WTC11 (cell line): Measurements from ENCODE around the gene SLC45A1. TPM values are rescaled to one million over a fixed set of nuclear protein-coding genes. Genes with fewer than 3 reads are reported as not detected.

ENCODE experiments used
- ATAC-seq: fragments of 200-7000 bp; cut with Tn5 transposase; 2 replicates; pipeline ENCODE4 v1.10.0; 2021; ENCODE audit warnings: mild to moderate bottlenecking, moderate library complexity
- CTCF ChIA-PET: fragments of 300-600 bp; sonication (Branson Sonifier 250); formaldehyde crosslinking; loops from one replicate; lab custom pipeline; 2021; ENCODE audit warnings: antibody characterized with exemption; lab: Charles Lee
- POLR2A ChIA-PET: fragments of 350-600 bp; sonication (Branson Sonifier 250); formaldehyde crosslinking; loops from one replicate; lab custom pipeline; 2021; ENCODE audit warnings: antibody characterized with exemption; lab: Charles Lee
- DNase-seq: peaks from one replicate; pipeline ENCODE4 v3.0.0; 2021; ENCODE audit warnings: low spot score
- H3K27ac Mint-ChIP-seq: 2 replicates; pipeline ENCODE4 v1.8.0; 2021; ENCODE audit warnings: mixed read lengths
- H3K27me3 Mint-ChIP-seq: 2 replicates; pipeline ENCODE4 v1.8.0; 2021; ENCODE audit warnings: low read depth, mild to moderate bottlenecking, moderate library complexity, mixed read lengths
- H3K36me3 Mint-ChIP-seq: 2 replicates; pipeline ENCODE4 v1.8.0; 2021; ENCODE audit warnings: mixed read lengths
- H3K4me1 Mint-ChIP-seq: 2 replicates; pipeline ENCODE4 v1.8.0; 2022; ENCODE audit warnings: mixed read lengths
- H3K4me3 Mint-ChIP-seq: 2 replicates; pipeline ENCODE4 v1.8.0; 2021; ENCODE audit warnings: mild to moderate bottlenecking, moderate library complexity, mixed read lengths
- H3K9me3 Mint-ChIP-seq: 2 replicates; pipeline ENCODE4 v1.8.0; 2021; ENCODE audit warnings: mixed read lengths
- ARID4B ChIP-seq: sonication (generic); formaldehyde crosslinking; IDR thresholded peaks from 2 replicates; pipeline ENCODE4 v1.8.0; 2023; ENCODE audit warnings: missing genetic modification reagents, mild to moderate bottlenecking, borderline replicate concordance
- E2F1 ChIP-seq: sonication (generic); formaldehyde crosslinking; IDR thresholded peaks from 2 replicates; pipeline ENCODE4 v1.8.0; 2022; ENCODE audit warnings: mild to moderate bottlenecking, missing genetic modification reagents
- ESRRA ChIP-seq: sonication (generic); formaldehyde crosslinking; IDR thresholded peaks from 2 replicates; pipeline ENCODE4 v1.8.1; 2022; ENCODE audit warnings: mild to moderate bottlenecking, missing genetic modification reagents, borderline replicate concordance
- HMGA2 ChIP-seq: fragments of 250-450 bp; sonication (Bioruptor Pico); IDR thresholded peaks from 2 replicates; pipeline ENCODE4 v1.4.0; 2021; ENCODE audit warnings: mild to moderate bottlenecking, moderate library complexity
- KAT7 ChIP-seq: sonication (generic); formaldehyde crosslinking; IDR thresholded peaks from 2 replicates; pipeline ENCODE4 v1.8.1; 2023; ENCODE audit warnings: missing genetic modification reagents, mild to moderate bottlenecking, borderline replicate concordance
- SMAD3 ChIP-seq: sonication (generic); formaldehyde crosslinking; IDR thresholded peaks from 2 replicates; pipeline ENCODE4 v1.8.0; 2022; ENCODE audit warnings: missing genetic modification reagents, mild to moderate bottlenecking, borderline replicate concordance
- ZNF138 ChIP-seq: sonication (generic); formaldehyde crosslinking; conservative IDR thresholded peaks from 2 replicates; pipeline ENCODE4 v1.8.1; 2022; ENCODE audit warnings: mild to moderate bottlenecking, moderate library complexity, missing genetic modification reagents
- total RNA-seq: library from RNA; stranded (reverse); gene quantifications from 3 replicates; pipeline ENCODE4 v1.2.3, GENCODE V29; 2021
- TF ChIP-seq, protein P1 (sequence below): fragments of 200-600 bp; IDR thresholded peaks from 2 replicates; pipeline ENCODE4 v1.8.0; 2022; ENCODE audit warnings: antibody characterized with exemption

The SLC45A1 gene
- total RNA-seq, 1 experiment from 2014 or later, result 2.3 TPM

DNA sequence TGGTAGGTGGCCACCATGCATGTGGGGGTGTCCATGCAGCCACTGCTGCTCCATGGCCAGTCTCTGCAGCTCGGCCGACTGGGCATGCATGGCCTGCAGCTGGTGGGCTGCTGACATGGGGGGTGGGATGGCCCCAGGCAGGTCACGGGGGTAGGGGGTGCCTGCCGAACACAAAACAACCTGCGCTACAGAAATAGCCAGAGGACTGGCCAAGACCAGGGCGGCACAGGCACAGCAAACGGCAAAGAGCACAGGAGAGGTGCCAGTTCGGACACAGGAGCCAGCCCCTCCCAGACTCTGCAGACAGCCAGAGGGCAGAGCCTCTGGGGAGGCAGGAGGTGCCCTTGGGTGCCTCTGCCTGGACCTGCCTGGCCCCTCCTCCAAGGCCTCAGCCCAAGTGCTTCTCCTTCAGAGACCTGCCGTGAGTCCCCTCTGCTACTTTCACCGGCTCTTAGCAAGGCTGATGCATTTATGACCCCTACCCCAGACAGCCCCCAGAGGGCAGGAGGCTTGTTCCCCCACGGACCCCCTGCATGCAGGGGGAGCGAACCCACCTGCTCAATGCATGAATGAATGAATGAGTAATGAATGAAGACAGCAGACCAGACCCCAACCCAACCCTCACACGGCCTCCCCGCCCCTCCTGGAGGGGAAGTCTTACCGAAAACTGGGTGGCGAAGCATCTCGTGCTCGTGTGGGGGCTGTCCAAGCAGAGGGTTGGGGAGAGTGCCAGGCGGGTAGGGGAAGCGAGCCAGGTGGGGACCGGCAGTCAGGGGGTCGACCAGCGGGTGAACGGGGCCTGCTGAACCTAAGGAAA is 37.7 kb downstream of the SLC45A1 start (continued):
- TF ChIP-seq ZNF138, result no peak
- TF ChIP-seq HMGA2 (CRISPR knock-in tag), result no peak
- no peak for TF ChIP-seq ESRRA (CRISPR knock-in tag)
- TF ChIP-seq E2F1 (CRISPR knock-in tag), result no peak
- TF ChIP-seq ARID4B (CRISPR knock-in tag), result no peak

GRCh38 chr1:8356256-8357209 is 38.6 kb downstream of the SLC45A1 start:
- TF ChIP-seq, protein P1, sequence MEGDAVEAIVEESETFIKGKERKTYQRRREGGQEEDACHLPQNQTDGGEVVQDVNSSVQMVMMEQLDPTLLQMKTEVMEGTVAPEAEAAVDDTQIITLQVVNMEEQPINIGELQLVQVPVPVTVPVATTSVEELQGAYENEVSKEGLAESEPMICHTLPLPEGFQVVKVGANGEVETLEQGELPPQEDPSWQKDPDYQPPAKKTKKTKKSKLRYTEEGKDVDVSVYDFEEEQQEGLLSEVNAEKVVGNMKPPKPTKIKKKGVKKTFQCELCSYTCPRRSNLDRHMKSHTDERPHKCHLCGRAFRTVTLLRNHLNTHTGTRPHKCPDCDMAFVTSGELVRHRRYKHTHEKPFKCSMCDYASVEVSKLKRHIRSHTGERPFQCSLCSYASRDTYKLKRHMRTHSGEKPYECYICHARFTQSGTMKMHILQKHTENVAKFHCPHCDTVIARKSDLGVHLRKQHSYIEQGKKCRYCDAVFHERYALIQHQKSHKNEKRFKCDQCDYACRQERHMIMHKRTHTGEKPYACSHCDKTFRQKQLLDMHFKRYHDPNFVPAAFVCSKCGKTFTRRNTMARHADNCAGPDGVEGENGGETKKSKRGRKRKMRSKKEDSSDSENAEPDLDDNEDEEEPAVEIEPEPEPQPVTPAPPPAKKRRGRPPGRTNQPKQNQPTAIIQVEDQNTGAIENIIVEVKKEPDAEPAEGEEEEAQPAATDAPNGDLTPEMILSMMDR, result no peak
- no peak for TF ChIP-seq ESRRA (CRISPR knock-in tag)
- ChIA-PET POLR2A (no interaction called here), CTCF (no interaction called here)
- ATAC-seq, result no peak
- no peak overlapping the region for H3K4me3 Mint-ChIP-seq
- peaks cover 40% of the 10 kb centered on the region for H3K36me3 Mint-ChIP-seq
- H3K27me3 Mint-ChIP-seq, result no peaks in the 10 kb centered on the region
- H3K4me1 Mint-ChIP-seq, result peaks cover 15% of the 10 kb centered on the region
- no peaks in the 10 kb centered on the region for H3K9me3 Mint-ChIP-seq
- peak overlapping the region; percentile 67 for H3K27ac Mint-ChIP-seq
- no peak for DNase-seq

DNA sequence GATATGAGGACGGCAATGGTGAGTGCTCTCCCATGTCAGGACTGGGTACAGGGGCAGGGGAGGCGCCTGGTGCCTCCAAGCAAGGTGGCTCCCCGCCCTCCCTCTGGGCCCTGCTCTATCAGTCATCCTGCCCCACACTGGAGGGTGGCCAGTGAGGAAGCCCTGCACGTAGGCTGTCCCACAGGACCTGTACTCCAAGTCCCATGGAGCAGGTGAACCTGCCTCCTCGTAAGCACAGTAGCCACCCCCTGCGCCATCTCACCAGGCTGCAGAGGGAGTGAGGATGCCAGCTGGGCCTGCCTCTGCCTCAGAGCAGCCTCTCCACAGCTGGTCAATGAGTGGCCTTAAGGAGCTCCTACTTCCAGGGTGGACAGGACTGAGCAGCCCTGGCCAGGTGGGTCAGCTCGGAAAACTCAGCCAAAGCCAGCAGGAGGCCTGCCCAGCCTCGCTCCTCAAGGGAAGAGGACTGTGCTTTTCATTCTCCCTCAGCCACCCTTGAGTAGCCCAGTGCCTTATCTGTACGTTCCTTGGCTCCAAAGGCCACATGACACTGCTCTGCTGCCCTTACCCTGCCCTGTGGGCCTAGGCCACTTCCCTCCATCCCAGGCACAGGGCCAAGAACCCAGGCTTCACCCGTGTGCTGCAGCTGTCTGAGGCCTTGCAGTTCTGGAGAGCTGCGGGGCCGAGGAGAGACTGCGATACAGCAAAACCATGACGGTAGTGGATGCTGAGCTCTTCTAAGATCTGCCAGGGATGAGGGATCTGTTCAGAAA is 39.6 kb downstream of the SLC45A1 start:
- Mint-ChIP-seq H3K36me3 (peaks cover 48% of the 10 kb centered on the region), H3K27ac (peak overlapping the region; percentile 63; the same call in 1 of the 2 replicates), H3K27me3 (no peaks in the 10 kb centered on the region), H3K9me3 (no peaks in the 10 kb centered on the region), H3K4me3 (no peak overlapping the region), H3K4me1 (peaks cover 8% of the 10 kb centered on the region)
- no peak for DNase-seq
- POLR2A ChIA-PET, result no interaction called here
- ATAC-seq, result no peak
- CTCF ChIA-PET, result interaction anchor here (0.6 to 2.5 kb wide), 2 partner anchors 8 to 119 kb away, joined by 4 to 19 read pairs; no protein-coding TSS in a partner anchor
- TF ChIP-seq KAT7 (CRISPR knock-in tag) (no peak), SMAD3 (CRISPR knock-in tag) (no peak)
